Right lung (tissue), 5 donors: Measurements from ENCODE around the gene DPP6. TPM values are rescaled to one million over a fixed set of nuclear protein-coding genes. Genes with fewer than 3 reads are reported as not detected.

Experiments used
- DNase-seq, 2 donors: peaks; one replicate each; pipeline ENCODE4 v3.0.0-alpha.2; 2013
- polyA plus RNA-seq, 5 donors: library from polyadenylated mRNA; unstranded; fragments of 120-200 nt; gene quantifications; one replicate each; pipeline versions ENCODE4 v1.2.1 to v1.2.3, GENCODE V29; 2013; ENCODE audit warnings: inconsistent platforms in 1 of 5, low replicate concordance in 1 of 5; ENCODE audit not compliant: insufficient read length in 5 of 5, insufficient read depth in 1 of 5

The DPP6 gene
- polyA plus RNA-seq, 5 donors, result 0.29 to 0.70 (median 0.48) TPM

DNA sequence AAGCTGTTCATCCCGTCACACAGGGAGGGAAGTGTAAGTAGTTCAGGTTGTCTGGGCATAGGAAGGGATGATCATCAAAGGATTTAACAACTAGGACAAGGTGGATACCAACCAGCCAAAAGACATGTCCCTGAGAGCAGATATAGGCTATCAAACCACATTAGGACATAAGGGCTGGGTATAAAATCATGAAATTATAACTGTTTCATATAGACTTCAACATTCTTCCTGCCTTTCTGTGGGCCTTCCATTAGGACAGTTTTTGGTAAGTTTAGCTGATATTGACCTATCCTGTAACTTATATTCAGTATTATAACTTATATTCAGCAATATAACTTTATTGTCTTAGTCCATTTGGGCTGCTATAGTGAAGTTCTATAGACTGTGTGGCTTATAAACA lies 759.8 kb downstream of the DPP6 start:
- DNase-seq, result no peak

- DNase-seq, result no peak
These were observed 765.2 kb downstream of the DPP6 start for GRCh38 chr7:154817224-154817896.

DNA sequence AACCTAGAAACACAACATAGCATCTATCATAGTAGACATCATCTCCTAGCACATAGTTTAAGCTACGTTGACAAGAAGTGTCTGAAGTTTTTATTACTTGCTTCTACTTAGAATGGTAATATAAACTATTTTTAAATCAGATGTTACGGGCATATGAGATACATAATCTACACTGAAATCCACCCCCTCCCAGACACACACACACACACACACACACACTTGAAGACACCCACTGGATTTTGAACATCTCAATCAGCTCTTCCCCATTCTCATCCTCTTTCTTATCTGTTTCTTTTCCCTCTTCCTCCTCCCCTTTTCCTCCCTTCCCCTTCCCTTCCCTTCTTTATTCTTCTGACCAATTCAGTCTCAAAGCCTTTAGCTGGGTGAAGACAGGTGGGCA lies 774.8 kb downstream of the DPP6 start:
- DNase-seq, result no peak

GRCh38 chr7:154832557-154833138 lies 780.5 kb downstream of the DPP6 start:
- DNase-seq, result peak in 1 of 2 donors; percentile 36

DNA sequence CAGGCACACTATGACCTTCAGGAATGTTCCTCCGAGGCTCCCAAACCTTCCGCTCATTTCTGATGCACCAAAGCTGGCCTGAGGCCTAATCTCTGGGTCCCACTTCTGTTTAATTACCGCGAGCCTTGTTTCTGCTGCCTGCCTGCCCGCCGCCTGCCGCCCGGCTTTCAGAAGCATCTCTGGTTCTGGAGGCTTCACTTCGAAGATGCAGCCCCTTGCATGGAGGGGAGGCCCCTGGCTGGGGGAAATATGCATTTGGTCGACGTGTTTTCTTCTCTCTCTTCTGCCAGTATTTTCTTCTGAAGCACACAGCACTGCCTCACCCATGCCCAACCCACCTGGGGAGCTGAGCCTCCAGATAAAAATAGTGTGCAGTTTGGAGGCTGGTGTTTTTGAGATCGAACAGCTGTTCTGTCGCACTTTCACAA lies 783.8 kb downstream of the DPP6 start:
- no peak for DNase-seq

- DNase-seq, result no peak
These were observed 784.9 kb downstream of the DPP6 start for GRCh38 chr7:154837087-154837486.

GRCh38 chr7:154837622-154838021 lies 785.4 kb downstream of the DPP6 start:
- DNase-seq, result no peak

GRCh38 chr7:154840086-154840485 lies 787.9 kb downstream of the DPP6 start:
- no peak for DNase-seq

DNA sequence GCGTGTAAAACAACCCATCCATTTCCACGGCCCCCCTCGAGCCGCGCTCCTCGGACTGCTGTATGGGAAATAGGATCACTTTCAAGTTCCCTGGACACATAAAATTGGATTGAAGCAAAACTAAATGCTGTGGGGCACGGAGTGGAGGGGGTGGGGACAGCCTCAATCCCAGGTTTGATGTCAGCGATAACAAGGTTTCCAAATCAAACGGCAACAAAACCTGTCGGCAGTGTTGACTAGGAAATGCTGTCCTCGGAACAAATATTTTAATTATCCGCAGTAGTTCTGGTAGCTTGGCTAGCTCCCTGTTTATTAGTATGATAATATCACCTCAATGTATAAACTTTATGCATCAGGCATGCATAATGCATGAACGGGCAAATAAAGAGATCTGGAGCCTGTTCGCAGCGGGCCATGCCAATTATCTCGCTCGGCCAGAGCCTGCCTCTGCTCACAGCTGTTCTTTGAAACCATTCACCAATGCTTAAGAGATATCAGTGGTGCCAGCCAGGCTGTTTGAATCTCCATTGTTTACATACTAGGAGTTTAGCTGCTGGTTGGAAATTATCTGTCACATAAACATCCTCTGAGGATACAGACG lies 789.6 kb downstream of the DPP6 start:
- no peak for DNase-seq

GRCh38 chr7:154842591-154842990 lies 790.4 kb downstream of the DPP6 start:
- no peak for DNase-seq

DNA sequence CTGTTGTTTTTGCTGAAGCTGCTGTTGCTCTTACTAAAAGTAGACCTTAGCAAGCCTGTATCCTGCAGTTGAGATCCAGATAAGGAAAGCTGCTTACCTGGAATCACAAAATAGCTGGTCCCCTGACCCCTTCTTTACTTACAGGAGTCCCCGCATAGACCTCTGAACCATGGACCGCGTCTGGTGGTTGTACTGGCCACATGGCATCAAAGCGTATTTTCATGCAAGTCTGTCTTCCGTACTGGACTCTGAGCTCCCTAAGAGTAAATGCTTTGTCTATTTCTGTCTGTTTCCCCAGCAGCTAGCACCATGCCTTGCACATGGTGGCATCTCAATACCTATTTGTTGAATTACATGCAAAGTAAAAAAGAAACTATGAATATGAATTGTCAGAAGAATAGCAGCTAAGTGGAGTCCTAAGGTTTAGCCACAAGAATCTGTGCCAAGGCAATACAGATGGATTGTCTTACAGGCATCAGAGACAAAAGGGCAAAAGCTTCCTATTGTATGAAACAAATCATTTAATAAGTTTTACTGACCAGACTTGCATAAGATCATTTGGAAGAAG lies 791.6 kb downstream of the DPP6 start:
- no peak for DNase-seq

DNA sequence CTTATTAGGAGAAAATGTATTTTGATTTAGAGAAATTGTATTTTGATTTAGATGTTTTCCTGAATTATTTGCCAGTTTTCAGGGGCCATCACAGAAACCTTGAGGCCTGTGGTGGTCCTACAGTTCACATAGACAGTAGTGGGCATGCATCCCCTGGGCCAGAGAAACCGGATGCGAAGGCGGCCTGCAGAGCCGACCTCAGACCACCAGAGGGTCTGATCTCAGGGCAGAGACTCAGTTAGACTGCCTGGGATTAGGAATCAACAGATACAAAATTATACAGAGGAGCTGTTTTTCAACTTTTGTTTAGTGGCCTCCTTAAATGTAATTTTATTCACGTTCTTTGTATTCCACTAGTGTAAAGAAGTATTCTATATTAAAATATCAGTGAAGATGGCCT lies 792.3 kb downstream of the DPP6 start:
- no peak for DNase-seq

GRCh38 chr7:154844955-154845354 lies 792.8 kb downstream of the DPP6 start:
- no peak for DNase-seq

DNA sequence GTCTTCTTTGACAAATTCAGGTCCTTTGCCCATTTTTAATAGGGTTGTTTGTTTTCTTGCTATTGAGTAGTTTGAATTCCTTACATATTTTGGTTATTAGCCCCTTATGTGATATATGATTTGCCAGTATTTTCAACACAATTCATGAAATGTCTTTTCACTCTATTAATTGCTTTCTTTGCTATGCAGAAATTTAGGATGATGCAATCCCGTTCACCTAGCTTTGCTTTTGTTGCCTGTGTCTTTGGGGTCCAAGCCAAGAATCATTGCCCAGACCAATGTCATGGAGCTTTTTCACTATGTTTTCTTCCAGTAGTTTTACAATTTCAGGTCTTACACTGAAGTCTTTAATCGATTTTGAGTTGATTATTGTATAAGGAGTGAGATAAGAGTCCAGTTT lies 796.3 kb downstream of the DPP6 start:
- DNase-seq, result no peak

- DNase-seq, result no peak
These were observed 800.0 kb downstream of the DPP6 start for GRCh38 chr7:154852205-154852604.

GRCh38 chr7:154853063-154853726 lies 801.0 kb downstream of the DPP6 start:
- no peak for DNase-seq

DNA sequence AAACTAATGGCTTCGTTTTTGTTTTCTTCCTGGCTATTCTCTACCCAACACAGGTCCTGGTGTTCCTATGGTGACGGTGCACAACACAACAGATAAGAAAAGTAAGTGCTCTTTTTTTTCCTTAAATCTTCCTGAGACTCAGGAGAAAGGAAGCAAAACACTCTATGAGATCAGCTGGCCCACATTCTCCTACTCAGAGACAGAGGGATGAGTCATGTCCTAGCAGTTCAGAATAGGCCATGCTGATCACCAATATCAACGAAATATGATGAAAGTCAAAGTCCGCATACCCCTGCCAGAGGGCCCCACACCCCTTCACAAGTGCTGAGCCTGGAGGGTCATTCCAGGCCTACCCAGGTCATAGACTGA lies 801.5 kb downstream of the DPP6 start:
- no peak for DNase-seq

GRCh38 chr7:154854836-154855235 lies 802.6 kb downstream of the DPP6 start:
- DNase-seq, result no peak

- DNase-seq, result no peak
These were observed 803.2 kb downstream of the DPP6 start for GRCh38 chr7:154855366-154855765.

- no peak for DNase-seq
These were observed 804.5 kb downstream of the DPP6 start for GRCh38 chr7:154856733-154857132.

DNA sequence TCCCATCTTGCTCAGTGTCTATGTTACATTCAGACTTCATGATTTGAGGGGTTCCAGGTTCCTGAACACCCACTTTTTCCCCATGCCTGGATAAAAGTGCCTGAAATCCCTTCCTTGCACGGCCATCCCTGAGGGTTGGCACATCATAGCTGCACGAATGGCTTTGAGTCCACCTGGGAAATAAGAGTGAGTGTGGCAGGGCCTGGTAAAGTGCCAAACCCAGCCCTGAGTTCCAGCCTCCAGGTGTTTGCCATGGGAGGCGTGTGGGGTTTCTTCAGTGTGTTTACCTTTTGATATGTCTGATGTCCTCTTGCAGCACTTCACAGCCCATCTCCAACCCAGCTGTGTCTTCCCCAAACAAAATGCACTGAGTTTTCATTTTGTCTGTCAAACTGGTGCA lies 805.0 kb downstream of the DPP6 start:
- DNase-seq, result no peak
